KBM-7 (cell line): Measurements from ENCODE around the gene ABHD12B.
"Not testable (repeated sequence)": the region's sequence is repeated elsewhere in the genome, so short reads cannot be mapped to it uniquely, and the experiment has no call there.

Source experiments
- DNase-seq: peaks from one replicate; pipeline ENCODE4 v3.0.0-alpha.2; 2015
- in situ Hi-C: fragments of 300-500 bp; cut with MboI; formaldehyde crosslinking; loops from 2 replicates; pipeline ENCODE4 v1.14.3; 2020; ENCODE audit warnings: low sequenced_read_pairs, low pct_unique_long_range_greater_than_20kb, mixed read lengths

Gene ABHD12B

GRCh38 chr14:50928002-50928635 lies 56.3 kb downstream of the ABHD12B start:
- DNase-seq, result peak; percentile 87
- in situ Hi-C loops, result no loop called here

DNA sequence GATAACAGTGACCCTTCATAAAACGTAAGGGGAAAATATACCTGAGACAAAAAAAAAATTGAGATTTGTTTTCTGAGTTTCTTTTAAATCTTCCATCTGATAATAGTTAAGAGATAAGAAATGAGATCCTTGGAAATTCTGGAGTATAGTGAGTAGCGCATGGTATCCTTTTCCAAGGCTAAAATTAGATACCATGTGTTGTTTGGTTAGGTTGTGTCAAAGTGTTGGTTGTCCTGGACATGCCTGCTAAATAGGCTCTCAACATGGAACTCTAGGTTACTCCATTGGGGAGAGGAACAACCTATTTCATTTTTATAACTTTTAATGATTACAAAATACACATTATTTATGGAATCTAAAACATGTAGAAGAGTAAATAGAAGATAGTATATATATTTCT lies 57.7 kb downstream of the ABHD12B start:
- in situ Hi-C loops, result no loop called here
- no peak for DNase-seq

DNA sequence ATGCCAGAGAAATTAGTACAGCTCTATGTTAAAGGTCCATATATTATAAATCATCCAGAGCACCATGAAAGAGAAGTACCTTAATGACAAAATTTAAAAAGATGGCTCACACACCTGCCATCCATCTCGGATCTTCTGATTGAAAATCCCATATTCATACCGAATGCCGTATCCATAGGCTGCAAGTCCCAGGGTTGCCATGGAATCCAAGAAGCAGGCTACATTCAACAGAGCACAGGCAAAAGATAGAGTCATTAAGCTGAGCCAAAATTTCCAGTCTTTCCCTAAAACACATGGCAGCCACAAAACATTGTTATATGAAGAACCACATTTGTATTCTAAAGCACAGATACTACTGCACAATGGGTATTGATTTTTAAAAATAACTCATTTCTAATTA lies 59.7 kb downstream of the ABHD12B start:
- in situ Hi-C loops, result no loop called here
- no peak for DNase-seq

GRCh38 chr14:50932156-50932555 lies 60.3 kb downstream of the ABHD12B start:
- in situ Hi-C loops, result no loop called here
- DNase-seq, result no peak

GRCh38 chr14:50932592-50933495 lies 61.0 kb downstream of the ABHD12B start:
- DNase-seq, result peak; percentile 30
- in situ Hi-C loops, result no loop called here

DNA sequence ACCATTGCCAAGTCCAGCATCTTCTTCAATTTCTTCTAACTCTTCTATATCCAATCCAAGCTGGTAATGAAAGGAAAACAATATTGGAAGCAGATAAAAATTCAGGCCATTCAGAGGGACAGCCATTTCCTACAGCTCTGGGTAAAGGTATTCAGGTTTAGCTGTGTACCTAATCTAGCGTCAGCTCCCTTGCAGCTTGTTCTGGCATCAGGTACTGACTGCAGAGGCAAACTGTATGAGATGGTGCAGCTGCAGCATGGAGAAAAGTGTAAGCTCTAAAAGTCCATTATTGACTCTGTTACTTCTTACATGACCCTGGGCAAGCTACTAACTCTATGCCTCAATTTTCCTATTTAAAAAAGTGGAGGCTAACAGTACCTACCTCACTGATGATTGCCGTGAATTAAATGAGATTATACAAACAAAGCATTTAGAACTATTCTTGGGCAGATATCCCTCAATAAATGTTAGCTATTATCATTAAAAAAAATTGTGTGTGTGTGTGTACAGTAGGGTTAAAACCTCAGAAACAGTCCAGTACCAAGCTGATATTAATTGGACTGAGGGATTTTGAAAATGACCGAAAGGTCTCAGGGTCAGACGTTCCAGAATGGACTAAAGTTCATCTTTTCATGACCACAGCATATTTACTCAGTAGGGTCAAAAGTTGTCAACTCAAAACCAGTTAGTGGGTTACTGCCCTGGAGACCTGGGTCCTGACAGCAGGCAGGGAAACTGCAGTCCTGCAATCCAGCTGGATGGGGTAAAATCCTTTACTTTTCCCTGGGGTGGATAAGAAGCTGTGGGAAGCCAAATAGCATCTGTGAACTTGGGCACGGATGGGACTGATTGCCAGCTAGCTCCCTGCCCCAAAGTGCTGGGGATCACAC lies 63.5 kb downstream of the ABHD12B start:
- no peak for DNase-seq
- in situ Hi-C loops, result no loop called here

GRCh38 chr14:50936016-50936340 lies 64.1 kb downstream of the ABHD12B start:
- in situ Hi-C loops, result no loop called here

DNA sequence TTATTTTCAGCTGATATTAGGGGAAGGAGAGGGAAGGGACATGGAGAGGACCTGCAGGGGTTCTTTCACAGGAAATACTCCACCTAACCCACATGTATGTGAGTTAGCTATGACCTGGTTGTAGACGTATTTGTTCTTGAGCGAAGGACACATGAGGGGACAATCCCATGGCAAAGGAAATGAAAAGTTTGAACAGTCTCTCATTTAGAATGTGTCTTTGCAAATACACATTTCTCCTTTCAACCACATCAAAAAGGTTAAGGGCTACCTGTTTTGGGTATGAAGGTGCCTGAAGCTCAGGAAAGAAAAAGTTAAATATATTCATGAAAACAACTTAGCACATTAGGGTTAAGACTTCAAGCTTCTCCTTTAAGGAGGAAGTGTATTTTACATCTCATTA lies 65.0 kb downstream of the ABHD12B start:
- in situ Hi-C loops, result no loop called here
- no peak for DNase-seq

More at GRCh38 chr14:50936016-50936340, 64.1 kb downstream of the ABHD12B start:
- DNase-seq, result no peak

- no peak for DNase-seq
- in situ Hi-C loops, result no loop called here
These were observed 65.5 kb downstream of the ABHD12B start for GRCh38 chr14:50937325-50937724.

- in situ Hi-C loops, result no loop called here
- DNase-seq, result no peak
These were observed 65.9 kb downstream of the ABHD12B start for GRCh38 chr14:50937800-50938199.

DNA sequence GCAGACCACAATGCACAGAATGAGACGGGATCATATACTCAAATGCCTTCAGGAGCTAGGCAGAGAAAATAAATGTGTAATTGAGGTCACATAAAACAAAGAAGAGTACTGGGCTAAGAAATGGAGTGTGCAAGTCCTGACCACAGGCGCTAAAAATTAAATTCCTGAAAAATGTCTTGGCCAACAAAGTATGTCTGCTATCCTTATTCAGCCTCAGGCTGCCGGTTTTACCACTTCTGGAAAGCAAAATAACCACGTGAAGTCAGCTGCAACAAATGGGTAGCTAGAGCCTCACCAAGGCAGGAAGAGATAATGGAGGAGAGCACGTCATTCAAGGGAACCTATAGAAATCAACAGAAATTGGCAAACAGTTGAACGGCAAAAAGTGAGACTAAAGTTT lies 69.3 kb downstream of the ABHD12B start:
- in situ Hi-C loops, result no loop called here
- peak; percentile 20 for DNase-seq

DNA sequence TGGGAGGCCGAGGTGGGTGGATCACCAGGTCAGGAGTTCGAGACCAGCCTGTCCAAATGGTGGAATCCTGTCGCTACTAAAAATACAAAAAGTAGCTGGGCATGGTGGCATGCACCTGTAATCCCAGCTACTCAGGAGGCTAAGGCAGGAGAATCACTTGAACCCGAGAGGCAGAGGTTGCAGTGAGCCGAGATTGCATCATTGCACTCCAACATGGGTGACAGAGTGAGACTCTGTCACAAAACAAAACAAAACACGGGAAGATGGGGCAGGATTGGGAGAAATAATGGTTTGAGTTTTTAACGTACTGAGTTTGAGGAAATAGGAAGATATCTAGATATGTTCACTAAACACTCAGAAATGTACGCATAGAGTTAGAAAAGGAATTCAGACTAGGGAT lies 69.8 kb downstream of the ABHD12B start:
- in situ Hi-C loops, DNase-seq: not testable (repeated sequence)

GRCh38 chr14:50943261-50943942 lies 71.5 kb downstream of the ABHD12B start:
- in situ Hi-C loops, result no loop called here
- peak; percentile 54 for DNase-seq

DNA sequence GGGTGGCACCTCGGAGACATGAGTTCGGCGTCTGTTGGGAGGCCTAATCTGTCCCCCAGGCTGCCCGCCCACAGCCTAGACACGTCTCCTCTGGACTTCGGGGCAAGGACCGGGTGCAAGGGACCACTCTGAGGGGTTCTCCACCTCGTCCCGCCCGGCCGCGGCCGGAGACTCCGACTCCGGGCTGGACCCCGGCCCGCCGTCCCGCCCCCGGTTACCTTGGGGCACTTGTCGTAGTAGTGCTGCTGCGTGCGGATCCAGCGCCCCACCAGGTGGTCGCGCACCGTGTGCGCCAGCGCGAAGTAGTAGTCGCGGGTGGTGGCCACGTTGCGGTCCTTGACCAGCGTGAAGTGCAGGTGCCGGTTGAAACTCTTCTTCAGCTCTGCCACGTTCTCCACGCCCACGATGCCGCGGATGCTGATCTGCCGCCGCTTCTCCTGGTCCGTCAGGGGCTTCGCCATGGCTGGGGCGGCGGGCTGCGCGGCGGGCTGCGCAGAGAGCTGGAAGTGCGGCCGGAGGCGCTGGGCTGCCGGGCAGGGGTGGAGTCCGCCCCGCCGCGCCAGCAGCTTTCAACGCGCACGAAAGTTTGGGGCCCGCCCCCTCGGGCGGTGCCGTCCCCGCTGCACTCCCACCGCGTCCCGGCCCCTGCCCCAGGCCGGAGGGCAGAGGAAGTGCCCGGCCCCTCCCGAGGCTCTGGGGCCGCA lies 72.2 kb downstream of the ABHD12B start, which contains the start of gene PYGL:
TSS of gene PYGL (minus strand) at position 541 of the 704 bp plus-strand sequence. CDS start at position 461, 80 bp downstream.
- peak; percentile 84 for DNase-seq
- in situ Hi-C loops, result no loop called here

GRCh38 chr14:50944647-50945413 lies 73.0 kb downstream of the ABHD12B start:
- in situ Hi-C loops, result no loop called here

DNA sequence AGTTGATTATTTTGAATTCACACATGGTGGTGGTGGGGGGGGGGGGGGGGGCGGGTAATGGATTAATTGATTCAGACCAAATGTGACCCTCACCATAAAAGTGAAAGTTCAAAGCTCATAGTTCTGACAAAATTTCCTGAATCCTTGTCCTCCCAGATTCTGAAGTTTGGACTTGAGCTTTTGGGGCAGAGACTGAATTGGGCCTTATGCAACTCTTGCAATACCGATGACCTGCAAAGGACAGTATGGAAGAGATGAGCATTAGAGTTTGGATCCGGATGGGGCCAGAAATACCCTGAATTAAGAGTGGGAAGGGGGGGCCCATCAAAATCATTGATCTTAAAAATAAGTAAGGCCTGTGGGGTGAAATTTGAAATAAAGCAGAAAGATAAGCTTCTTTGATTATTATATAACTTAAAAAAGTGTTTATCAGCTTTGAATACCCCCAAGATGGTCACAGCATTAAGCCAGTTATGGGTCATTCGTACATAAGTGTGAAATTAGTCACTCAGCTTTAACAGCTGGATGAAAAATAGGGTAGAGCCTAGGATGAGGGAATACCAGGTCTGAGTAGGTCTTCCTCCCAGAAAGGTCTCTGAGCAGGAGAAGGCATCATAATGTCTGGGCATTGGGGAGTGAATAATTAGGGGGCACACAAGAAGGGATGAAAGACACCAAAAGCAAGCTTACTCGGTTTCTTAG lies 74.5 kb downstream of the ABHD12B start:
- DNase-seq, result no peak
- in situ Hi-C loops, result no loop called here

More at GRCh38 chr14:50944647-50945413, 73.0 kb downstream of the ABHD12B start:
- peak; percentile 76 for DNase-seq

- in situ Hi-C loops, result no loop called here
These were observed 75.6 kb downstream of the ABHD12B start for GRCh38 chr14:50947446-50947845.

More at GRCh38 chr14:50947446-50947845, 75.6 kb downstream of the ABHD12B start:
- DNase-seq, result no peak
